K562 (cell line): ENCODE measurements around the gene ASCC2. TPM values are rescaled to one million over a fixed set of nuclear protein-coding genes. Genes with fewer than 3 reads are reported as not detected.

Experiments used
- CBX5 ChIP-seq: IDR thresholded peaks from 2 replicates; pipeline ENCODE4 v1.6.1; 2014; ENCODE audit warnings: low read depth, borderline replicate concordance
- CC2D1A ChIP-seq: fragments of 450-650 bp; IDR thresholded peaks from 2 replicates; pipeline ENCODE4 v1.6.1; 2017; ENCODE audit warnings: mild to moderate bottlenecking
- CGGBP1 ChIP-seq: fragments of 250-450 bp; sonication (Bioruptor Pico); IDR thresholded peaks from 2 replicates; pipeline ENCODE4 v1.9.0; 2021; ENCODE audit warnings: mild to moderate bottlenecking
- GABPA ChIP-seq: fragments of 200-800 bp; sonication (Bioruptor generic); conservative IDR thresholded peaks from 2 replicates; pipeline ENCODE4 v1.6.1; 2016; ENCODE audit warnings: low read depth, missing genetic modification characterization, missing compliant biosample characterization
- HIVEP1 ChIP-seq: fragments of 250-450 bp; sonication (Bioruptor Pico); IDR thresholded peaks from 2 replicates; pipeline ENCODE4 v1.4.0; 2020; ENCODE audit warnings: mild to moderate bottlenecking
- KDM4B ChIP-seq, 2 experiments: fragments of 450-650 bp in 1 of 2; sonication (generic) in 1 of 2; IDR thresholded peaks; 2 replicates each; pipeline ENCODE4 v1.6.1; 2016 to 2017; ENCODE audit warnings: borderline replicate concordance in 2 of 2, antibody characterized with exemption in 1 of 2, low read depth in 1 of 2, mild to moderate bottlenecking in 1 of 2
- KHSRP ChIP-seq: fragments of 450-650 bp; IDR thresholded peaks from 2 replicates; pipeline ENCODE4 v1.6.1; 2017
- LCOR ChIP-seq: sonication (generic); formaldehyde crosslinking; IDR thresholded peaks from 2 replicates; pipeline ENCODE4 v1.8.0; 2022; ENCODE audit warnings: mild to moderate bottlenecking, missing genetic modification reagents
- MAZ ChIP-seq, 2 experiments: fragments of 450-650 bp in 1 of 2; sonication (generic) in 1 of 2; formaldehyde crosslinking; IDR thresholded peaks in 1 of 2; conservative IDR thresholded peaks in 1 of 2; 2 replicates each; pipeline versions ENCODE4 v1.4.0 to v1.5.0; 2020; ENCODE audit warnings: mild to moderate bottlenecking in 1 of 2, missing genetic modification reagents in 1 of 2
- POLR2A ChIP-seq: fragments of 450-650 bp; conservative IDR thresholded peaks from 2 replicates; pipeline ENCODE4 v1.6.1; 2016
- POLR2H ChIP-seq: IDR thresholded peaks from 2 replicates; pipeline ENCODE4 v1.6.1; 2016; ENCODE audit warnings: missing genetic modification characterization, low read depth, mild to moderate bottlenecking, control low read depth, missing compliant biosample characterization, moderate library complexity
- SAP30 ChIP-seq: fragments of 200-600 bp; sonication (generic); IDR thresholded peaks from 2 replicates; pipeline ENCODE4 v1.6.1; 2012; ENCODE audit warnings: borderline replicate concordance, low read depth, mild to moderate bottlenecking, moderate library complexity, low read length, control low read depth, inconsistent platforms; ENCODE audit not compliant: insufficient read depth, poor library complexity, severe bottlenecking
- SIX5 ChIP-seq, 2 experiments: IDR thresholded peaks; 2 replicates each; pipeline ENCODE4 v1.6.1; 2011; ENCODE audit warnings: low read length in 2 of 2, borderline replicate concordance in 1 of 2, low read depth in 1 of 2, mild to moderate bottlenecking in 1 of 2, moderate library complexity in 1 of 2; ENCODE audit not compliant: insufficient read depth in 1 of 2
- TEAD2 ChIP-seq: fragments of 450-650 bp; IDR thresholded peaks from 2 replicates; pipeline ENCODE4 v1.6.1; 2016; ENCODE audit warnings: missing genetic modification characterization, control low read depth, missing compliant biosample characterization
- TFAP4 ChIP-seq: sonication (generic); formaldehyde crosslinking; IDR thresholded peaks from 2 replicates; pipeline ENCODE4 v1.8.0; 2022; ENCODE audit warnings: missing genetic modification reagents, mild to moderate bottlenecking, moderate library complexity, borderline replicate concordance
- ZNF507 ChIP-seq: conservative IDR thresholded peaks from 2 replicates; pipeline ENCODE4 v1.6.1; 2017; ENCODE audit warnings: missing genetic modification characterization, missing compliant biosample characterization
- polyA plus RNA-seq, 8 experiments: library from polyadenylated mRNA; depleted of rRNA in 4 of 8; stranded (reverse) in 5 of 8; unstranded in 3 of 8; fragments of >200 nt; fragmentation: Nextera tagmentation in 2 of 8; fragmentation: Illumina TruSeq in 1 of 8; extraction: Ambion mirVana in 2 of 8; extraction: Trizol in 1 of 8; gene quantifications; 2 replicates each; pipeline versions ENCODE4 v1.2.1 to v1.2.3, GENCODE V29; 2011 to 2014; ENCODE audit warnings: inconsistent platforms in 1 of 8, missing spikeins in 1 of 8
- total RNA-seq, 7 experiments: library from RNA; depleted of rRNA in 6 of 7; stranded (reverse); fragments of >200 nt in 6 of 7; fragmentation: Illumina TruSeq in 2 of 7; extraction: Trizol in 2 of 7; gene quantifications; 2 replicates each; pipeline versions ENCODE4 v1.2.1 to v1.2.3, GENCODE V29; 2011 to 2021; ENCODE audit warnings: low replicate concordance in 1 of 7
- TF ChIP-seq, protein P1 (sequence below): fragments of 450-650 bp; IDR thresholded peaks from 2 replicates; pipeline ENCODE4 v1.7.1; 2018; ENCODE audit warnings: mild to moderate bottlenecking, low read depth; ENCODE audit not compliant: partially characterized antibody
- TF ChIP-seq, protein P2 (sequence below): fragments of 250-450 bp; sonication (Bioruptor Pico); IDR thresholded peaks from 2 replicates; pipeline ENCODE4 v1.5.0; 2022; ENCODE audit warnings: mild to moderate bottlenecking
- TF ChIP-seq, protein P3 (sequence below), 2 experiments: fragments of 450-650 bp in 1 of 2; sonication (generic) in 1 of 2; formaldehyde crosslinking in 1 of 2; IDR thresholded peaks in 1 of 2; conservative IDR thresholded peaks in 1 of 2; 2 replicates each; pipeline versions ENCODE4 v1.6.1 to v1.8.1; 2016 to 2023; ENCODE audit warnings: mild to moderate bottlenecking in 2 of 2, moderate library complexity in 2 of 2, inconsistent platforms in 1 of 2, missing genetic modification reagents in 1 of 2

The ASCC2 gene
- total and polyA plus RNA-seq, 9 of the 15 experiments (the other 6 are each of a cell fraction or from before 2014, with no cell fraction given), result 4.0 to 46.7 (median 26.8) TPM

DNA sequence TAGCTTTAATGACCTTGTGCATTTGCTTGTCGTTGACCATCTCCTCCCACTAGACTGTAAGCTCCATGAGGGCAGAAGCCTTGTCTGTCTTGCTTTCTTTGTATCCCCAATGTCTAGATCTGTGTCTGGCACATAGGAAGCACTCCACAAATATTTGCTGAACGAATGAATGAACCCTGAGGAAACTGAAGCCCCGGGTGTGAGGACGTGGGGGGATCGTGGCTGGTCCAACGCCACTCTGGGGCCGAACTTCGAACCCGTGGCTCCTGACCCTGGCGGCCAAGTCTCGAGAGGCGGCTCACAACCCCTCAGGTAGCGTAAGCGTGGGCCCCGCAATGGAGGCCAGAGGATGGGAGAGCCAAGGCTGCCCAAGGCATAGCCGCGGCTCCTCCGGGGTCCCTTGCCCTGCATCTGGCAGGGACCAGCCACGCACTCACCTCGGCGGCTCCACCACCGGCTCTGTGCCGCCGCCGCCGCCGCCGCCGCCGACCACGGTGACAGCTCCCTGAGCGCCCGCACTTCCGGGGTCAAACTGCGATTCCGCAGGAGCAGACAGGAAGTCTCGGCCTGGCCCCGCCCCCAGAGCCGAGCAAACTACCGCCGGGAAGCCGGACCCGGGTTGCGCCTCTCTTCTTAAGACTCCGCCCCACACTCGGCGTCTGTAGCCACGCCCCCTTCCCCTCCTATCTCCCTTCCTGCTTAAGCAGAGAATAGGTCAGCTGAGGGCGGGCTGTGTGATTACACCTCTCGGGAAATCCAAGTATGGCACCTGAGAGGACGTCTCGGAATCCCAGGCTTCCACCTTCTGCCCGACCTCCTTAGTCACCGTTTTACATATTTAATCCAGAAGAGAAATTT is at the start of gene ASCC2 (continued):
- TF ChIP-seq ZNF507 (tag) (no peak), POLR2H (tag) (peak; percentile 58), KDM4B (IDR thresholded peaks at IDR 0.05; ENCODE audit: borderline replicate concordance in 2 of 2, low read depth in 1 of 2) (peak in 1 of 2 experiments; percentile 58; a peak in 1 of 4 replicates), LCOR (0 out of 2 replicates have a peak, but pooled peaks have one; percentile 49), TEAD2 (no peak), CC2D1A (peak; percentile 99), TFAP4 (CRISPR knock-in tag) (peak; percentile 83), GABPA (tag) (peak; percentile 94), CGGBP1 (peak; percentile 64; the same call in 1 of the 2 replicates), HIVEP1 (CRISPR knock-in tag) (no peak), POLR2A (peak; percentile 86), KHSRP (no peak), CBX5 (no peak), MAZ (CRISPR knock-in tag; conservative IDR thresholded peaks at IDR 0.05 in 1 of 2, IDR thresholded peaks at IDR 0.05 in 1 of 2) (peak in 1 of 2 experiments; percentile 46; a peak in 2 of 4 replicates), SAP30 (peak; percentile 64), SIX5 (IDR thresholded peaks at IDR 0.05; ENCODE audit: borderline replicate concordance in 1 of 2, insufficient read depth in 1 of 2, low read depth in 1 of 2, low read length in 2 of 2) (no peak)
- TF ChIP-seq, protein P1, sequence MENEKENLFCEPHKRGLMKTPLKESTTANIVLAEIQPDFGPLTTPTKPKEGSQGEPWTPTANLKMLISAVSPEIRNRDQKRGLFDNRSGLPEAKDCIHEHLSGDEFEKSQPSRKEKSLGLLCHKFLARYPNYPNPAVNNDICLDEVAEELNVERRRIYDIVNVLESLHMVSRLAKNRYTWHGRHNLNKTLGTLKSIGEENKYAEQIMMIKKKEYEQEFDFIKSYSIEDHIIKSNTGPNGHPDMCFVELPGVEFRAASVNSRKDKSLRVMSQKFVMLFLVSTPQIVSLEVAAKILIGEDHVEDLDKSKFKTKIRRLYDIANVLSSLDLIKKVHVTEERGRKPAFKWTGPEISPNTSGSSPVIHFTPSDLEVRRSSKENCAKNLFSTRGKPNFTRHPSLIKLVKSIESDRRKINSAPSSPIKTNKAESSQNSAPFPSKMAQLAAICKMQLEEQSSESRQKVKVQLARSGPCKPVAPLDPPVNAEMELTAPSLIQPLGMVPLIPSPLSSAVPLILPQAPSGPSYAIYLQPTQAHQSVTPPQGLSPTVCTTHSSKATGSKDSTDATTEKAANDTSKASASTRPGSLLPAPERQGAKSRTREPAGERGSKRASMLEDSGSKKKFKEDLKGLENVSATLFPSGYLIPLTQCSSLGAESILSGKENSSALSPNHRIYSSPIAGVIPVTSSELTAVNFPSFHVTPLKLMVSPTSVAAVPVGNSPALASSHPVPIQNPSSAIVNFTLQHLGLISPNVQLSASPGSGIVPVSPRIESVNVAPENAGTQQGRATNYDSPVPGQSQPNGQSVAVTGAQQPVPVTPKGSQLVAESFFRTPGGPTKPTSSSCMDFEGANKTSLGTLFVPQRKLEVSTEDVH, result peak; percentile 84
- TF ChIP-seq, protein P2, sequence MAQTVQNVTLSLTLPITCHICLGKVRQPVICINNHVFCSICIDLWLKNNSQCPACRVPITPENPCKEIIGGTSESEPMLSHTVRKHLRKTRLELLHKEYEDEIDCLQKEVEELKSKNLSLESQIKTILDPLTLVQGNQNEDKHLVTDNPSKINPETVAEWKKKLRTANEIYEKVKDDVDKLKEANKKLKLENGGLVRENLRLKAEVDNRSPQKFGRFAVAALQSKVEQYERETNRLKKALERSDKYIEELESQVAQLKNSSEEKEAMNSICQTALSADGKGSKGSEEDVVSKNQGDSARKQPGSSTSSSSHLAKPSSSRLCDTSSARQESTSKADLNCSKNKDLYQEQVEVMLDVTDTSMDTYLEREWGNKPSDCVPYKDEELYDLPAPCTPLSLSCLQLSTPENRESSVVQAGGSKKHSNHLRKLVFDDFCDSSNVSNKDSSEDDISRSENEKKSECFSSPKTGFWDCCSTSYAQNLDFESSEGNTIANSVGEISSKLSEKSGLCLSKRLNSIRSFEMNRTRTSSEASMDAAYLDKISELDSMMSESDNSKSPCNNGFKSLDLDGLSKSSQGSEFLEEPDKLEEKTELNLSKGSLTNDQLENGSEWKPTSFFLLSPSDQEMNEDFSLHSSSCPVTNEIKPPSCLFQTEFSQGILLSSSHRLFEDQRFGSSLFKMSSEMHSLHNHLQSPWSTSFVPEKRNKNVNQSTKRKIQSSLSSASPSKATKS (CRISPR knock-in tag), result no peak
- TF ChIP-seq, protein P3, sequence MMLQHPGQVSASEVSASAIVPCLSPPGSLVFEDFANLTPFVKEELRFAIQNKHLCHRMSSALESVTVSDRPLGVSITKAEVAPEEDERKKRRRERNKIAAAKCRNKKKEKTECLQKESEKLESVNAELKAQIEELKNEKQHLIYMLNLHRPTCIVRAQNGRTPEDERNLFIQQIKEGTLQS (IDR thresholded peaks at IDR 0.05), result no peak
- TF ChIP-seq, protein P3 (CRISPR knock-in tag; conservative IDR thresholded peaks at IDR 0.05), result no peak
